ENCODE results near the gene CTNNA2. TPM values are rescaled to one million over a fixed set of nuclear protein-coding genes. Genes with fewer than 3 reads are reported as not detected.

CTNNA2 gene
- total and polyA plus RNA-seq, 9 of the 15 experiments (the other 6 are each of a cell fraction or from before 2014, with no cell fraction given) = 0.03 to 0.40 (median 0.15) TPM

GRCh38 chr2:79612999-79613398, 100.1 kb downstream of the CTNNA2 start:
- 0% methylated on average over 5 of the region's 6 CpGs for WGBS (ENCODE audit: insufficient coverage, low coverage, missing lambda C conversion rate)
- DNase-seq (ENCODE audit: extremely low read depth in 1 of 4, low spot score in 3 of 4) (no peak), ATAC-seq (no peak), FAIRE-seq (no peak)
- no TSS peak for BruUV-seq (replicated peaks)
- no peaks in the 10 kb centered on the region for H3K4me1 ChIP-seq (replicated peaks in 1 of 2; ENCODE audit: control insufficient read depth in 2 of 2, insufficient read depth in 2 of 2, low read length in 2 of 2)
- CTCF ChIA-PET (ENCODE audit: low intra/inter-chr PET ratio) = no interaction called here
- H3K27ac ChIP-seq (ENCODE audit: extremely low read depth, low read depth, low read length) = no peak overlapping the region
- H3K4me2 ChIP-seq (ENCODE audit: insufficient read depth, low read length) = no peak overlapping the region
- H3K9me3 ChIP-seq (replicated peaks; ENCODE audit: control insufficient read depth, insufficient read depth, low read depth, low read length) = no peaks in the 10 kb centered on the region
- no peak overlapping the region for H2AFZ ChIP-seq (ENCODE audit: low read depth, low read length)
- intact Hi-C loops (cut with micrococcal nuclease) (no loop called here), in situ Hi-C loops (cut with MboI) (no loop called here)
- H3K27me3 ChIP-seq (ENCODE audit: control insufficient read depth in 2 of 2, insufficient read depth in 2 of 2, low read length in 2 of 2) = no peaks in the 10 kb centered on the region
- POLR2A ChIA-PET = no interaction called here
- H3K36me3 ChIP-seq (ENCODE audit: control insufficient read depth, insufficient read depth, low read length) = no peaks in the 10 kb centered on the region
- H3K9me1 ChIP-seq (ENCODE audit: control insufficient read depth, insufficient read depth, low read length) = no peaks in the 10 kb centered on the region
- no peak overlapping the region for H3K4me3 ChIP-seq
- no peak overlapping the region for H3K9ac ChIP-seq (ENCODE audit: insufficient read depth in 1 of 2, low read depth in 2 of 2, low read length in 2 of 2)
- H3K79me2 ChIP-seq (ENCODE audit: control insufficient read depth, insufficient read depth, low read length) = no peaks in the 10 kb centered on the region
- no peaks in the 10 kb centered on the region for H4K20me1 ChIP-seq (replicated peaks; ENCODE audit: control insufficient read depth, insufficient read depth, low read length)
- TF ChIP-seq, protein P1, sequence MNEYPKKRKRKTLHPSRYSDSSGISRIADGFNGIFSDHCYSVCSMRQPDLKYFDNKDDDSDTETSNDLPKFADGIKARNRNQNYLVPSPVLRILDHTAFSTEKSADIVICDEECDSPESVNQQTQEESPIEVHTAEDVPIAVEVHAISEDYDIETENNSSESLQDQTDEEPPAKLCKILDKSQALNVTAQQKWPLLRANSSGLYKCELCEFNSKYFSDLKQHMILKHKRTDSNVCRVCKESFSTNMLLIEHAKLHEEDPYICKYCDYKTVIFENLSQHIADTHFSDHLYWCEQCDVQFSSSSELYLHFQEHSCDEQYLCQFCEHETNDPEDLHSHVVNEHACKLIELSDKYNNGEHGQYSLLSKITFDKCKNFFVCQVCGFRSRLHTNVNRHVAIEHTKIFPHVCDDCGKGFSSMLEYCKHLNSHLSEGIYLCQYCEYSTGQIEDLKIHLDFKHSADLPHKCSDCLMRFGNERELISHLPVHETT (CRISPR knock-in tag; conservative IDR thresholded peaks at IDR 0.05 in 1 of 2, IDR thresholded peaks at IDR 0.05 in 1 of 2) = no peak
- peak; percentile 23; the same call in 1 of the 2 replicates for TF ChIP-seq ZNF316 (IDR thresholded peaks at IDR 0.05)
- no peak for TF ChIP-seq SMAD4 (CRISPR knock-in tag; conservative IDR thresholded peaks at IDR 0.05)
- TF ChIP-seq ZNF384 (IDR thresholded peaks at IDR 0.05; ENCODE audit: low read depth, low read length) = no peak
- no peak for TF ChIP-seq TCF7L2 (IDR thresholded peaks at IDR 0.05; ENCODE audit: low read depth, low read length)
- TF ChIP-seq MAFG (tag; conservative IDR thresholded peaks at IDR 0.05) = peak; percentile 50
- TF ChIP-seq, protein P2, sequence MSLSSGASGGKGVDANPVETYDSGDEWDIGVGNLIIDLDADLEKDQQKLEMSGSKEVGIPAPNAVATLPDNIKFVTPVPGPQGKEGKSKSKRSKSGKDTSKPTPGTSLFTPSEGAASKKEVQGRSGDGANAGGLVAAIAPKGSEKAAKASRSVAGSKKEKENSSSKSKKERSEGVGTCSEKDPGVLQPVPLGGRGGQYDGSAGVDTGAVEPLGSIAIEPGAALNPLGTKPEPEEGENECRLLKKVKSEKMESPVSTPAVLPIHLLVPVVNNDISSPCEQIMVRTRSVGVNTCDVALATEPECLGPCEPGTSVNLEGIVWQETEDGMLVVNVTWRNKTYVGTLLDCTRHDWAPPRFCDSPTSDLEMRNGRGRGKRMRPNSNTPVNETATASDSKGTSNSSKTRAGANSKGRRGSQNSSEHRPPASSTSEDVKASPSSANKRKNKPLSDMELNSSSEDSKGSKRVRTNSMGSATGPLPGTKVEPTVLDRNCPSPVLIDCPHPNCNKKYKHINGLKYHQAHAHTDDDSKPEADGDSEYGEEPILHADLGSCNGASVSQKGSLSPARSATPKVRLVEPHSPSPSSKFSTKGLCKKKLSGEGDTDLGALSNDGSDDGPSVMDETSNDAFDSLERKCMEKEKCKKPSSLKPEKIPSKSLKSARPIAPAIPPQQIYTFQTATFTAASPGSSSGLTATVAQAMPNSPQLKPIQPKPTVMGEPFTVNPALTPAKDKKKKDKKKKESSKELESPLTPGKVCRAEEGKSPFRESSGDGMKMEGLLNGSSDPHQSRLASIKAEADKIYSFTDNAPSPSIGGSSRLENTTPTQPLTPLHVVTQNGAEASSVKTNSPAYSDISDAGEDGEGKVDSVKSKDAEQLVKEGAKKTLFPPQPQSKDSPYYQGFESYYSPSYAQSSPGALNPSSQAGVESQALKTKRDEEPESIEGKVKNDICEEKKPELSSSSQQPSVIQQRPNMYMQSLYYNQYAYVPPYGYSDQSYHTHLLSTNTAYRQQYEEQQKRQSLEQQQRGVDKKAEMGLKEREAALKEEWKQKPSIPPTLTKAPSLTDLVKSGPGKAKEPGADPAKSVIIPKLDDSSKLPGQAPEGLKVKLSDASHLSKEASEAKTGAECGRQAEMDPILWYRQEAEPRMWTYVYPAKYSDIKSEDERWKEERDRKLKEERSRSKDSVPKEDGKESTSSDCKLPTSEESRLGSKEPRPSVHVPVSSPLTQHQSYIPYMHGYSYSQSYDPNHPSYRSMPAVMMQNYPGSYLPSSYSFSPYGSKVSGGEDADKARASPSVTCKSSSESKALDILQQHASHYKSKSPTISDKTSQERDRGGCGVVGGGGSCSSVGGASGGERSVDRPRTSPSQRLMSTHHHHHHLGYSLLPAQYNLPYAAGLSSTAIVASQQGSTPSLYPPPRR (CRISPR knock-in tag; IDR thresholded peaks at IDR 0.05; ENCODE audit: borderline replicate concordance) = no peak
- no peak for TF ChIP-seq ZBTB49 (CRISPR knock-in tag; IDR thresholded peaks at IDR 0.05; ENCODE audit: borderline replicate concordance)
- TF ChIP-seq ARID4B (CRISPR knock-in tag; IDR thresholded peaks at IDR 0.05) = no peak

All from K562 (cell line).